GM21786 (cell line): ENCODE data around the gene IL17RC.

Source experiments
- ATAC-seq: cut with Tn5 transposase; IDR thresholded peaks from one replicate; pipeline ENCODE4 v1.9.1; 2021; ENCODE audit not compliant: unreplicated experiment

Gene IL17RC

GRCh38 chr3:9976721-9977709 is 60.1 kb downstream of the IL17RC start:
- no peak for ATAC-seq

GRCh38 chr3:9978710-9979305 is 61.9 kb downstream of the IL17RC start:
- ATAC-seq, result no peak

GRCh38 chr3:9980251-9980650 is 63.4 kb downstream of the IL17RC start:
- no peak for ATAC-seq
